Measurements from ENCODE around the gene COX6A2.
"Not testable (repeated sequence)": the region's sequence is repeated elsewhere in the genome, so short reads cannot be mapped to it uniquely, and the experiment has no call there.

COX6A2 gene

GRCh38 chr16:31461921-31462804, 34.0 kb upstream of the COX6A2 start:
- no peak for DNase-seq (ENCODE audit: low spot score)

- DNase-seq (ENCODE audit: low spot score), result no peak
Measured at GRCh38 chr16:31461201-31461920, 33.2 kb upstream of the COX6A2 start.

GRCh38 chr16:31460582-31461002, 32.4 kb upstream of the COX6A2 start:
- no peak for DNase-seq (ENCODE audit: low spot score)

GRCh38 chr16:31459687-31460581, 31.8 kb upstream of the COX6A2 start:
- DNase-seq (ENCODE audit: low spot score), result peak; percentile 90

- peak; percentile 78 for DNase-seq (ENCODE audit: low spot score)
Measured at GRCh38 chr16:31458844-31459686, 30.9 kb upstream of the COX6A2 start, which contains the start of gene ARMC5. Gene ARMC5, plus strand, starts transcription at chr16:31459501. Its CDS starts 24 bp downstream, at chr16:31459525.

GRCh38 chr16:31458073-31458843, 30.1 kb upstream of the COX6A2 start:
- DNase-seq (ENCODE audit: low spot score), result peak; percentile 50

- no peak for DNase-seq (ENCODE audit: low spot score)
Measured at GRCh38 chr16:31456988-31457360, 28.8 kb upstream of the COX6A2 start.

GRCh38 chr16:31455601-31456314, 27.6 kb upstream of the COX6A2 start:
- DNase-seq (ENCODE audit: low spot score), result no peak

- no peak for DNase-seq (ENCODE audit: low spot score)
Measured at GRCh38 chr16:31453255-31454204, 25.4 kb upstream of the COX6A2 start.

- no peak for DNase-seq (ENCODE audit: low spot score)
Measured at GRCh38 chr16:31452631-31453106, 24.5 kb upstream of the COX6A2 start.

GRCh38 chr16:31451681-31452351, 23.7 kb upstream of the COX6A2 start:
- DNase-seq (ENCODE audit: low spot score), result peak; percentile 61

- no peak for DNase-seq (ENCODE audit: low spot score)
Measured at GRCh38 chr16:31451201-31451600, 23.0 kb upstream of the COX6A2 start.

- not testable (repeated sequence) for DNase-seq (ENCODE audit: low spot score)
Measured at GRCh38 chr16:31445931-31446330, 17.8 kb upstream of the COX6A2 start.

GRCh38 chr16:31441956-31442355, 13.8 kb upstream of the COX6A2 start:
- no peak for DNase-seq (ENCODE audit: low spot score)

- DNase-seq (ENCODE audit: low spot score), result no peak
Measured at GRCh38 chr16:31440516-31441184, 12.5 kb upstream of the COX6A2 start.

- no peak for DNase-seq (ENCODE audit: low spot score)
Measured at GRCh38 chr16:31439519-31439918, 11.4 kb upstream of the COX6A2 start.

- not testable (repeated sequence) for DNase-seq (ENCODE audit: low spot score)
Measured at GRCh38 chr16:31439023-31439422, 10.9 kb upstream of the COX6A2 start.

Measured in HuH-7.5 (cell line).